HG02973 (cell line): ENCODE measurements around the gene LRRC71.

Experiments used
- ATAC-seq: cut with Tn5 transposase; IDR thresholded peaks from one replicate; pipeline ENCODE4 v1.9.1; 2021; ENCODE audit warnings: moderate library complexity; ENCODE audit not compliant: unreplicated experiment

LRRC71 gene

GRCh38 chr1:156920233-156921052 is at the start of gene LRRC71:
TSS of gene LRRC71 (plus strand) at chr1:156920632. CDS start at chr1:156920804, 172 bp downstream.
- no peak for ATAC-seq

DNA sequence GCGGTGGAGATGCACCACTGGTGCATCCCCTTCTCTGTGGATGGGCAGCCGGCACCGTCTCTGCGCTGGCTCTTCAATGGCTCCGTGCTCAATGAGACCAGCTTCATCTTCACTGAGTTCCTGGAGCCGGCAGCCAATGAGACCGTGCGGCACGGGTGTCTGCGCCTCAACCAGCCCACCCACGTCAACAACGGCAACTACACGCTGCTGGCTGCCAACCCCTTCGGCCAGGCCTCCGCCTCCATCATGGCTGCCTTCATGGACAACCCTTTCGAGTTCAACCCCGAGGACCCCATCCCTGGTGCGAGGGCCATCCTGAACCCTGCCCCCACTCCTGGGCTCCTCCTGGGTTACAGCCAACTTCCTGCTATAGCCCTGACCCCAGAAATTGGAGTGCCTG is 46.8 kb upstream of the LRRC71 start:
- ATAC-seq, result no peak

GRCh38 chr1:156874142-156874541 is 46.3 kb upstream of the LRRC71 start:
- no peak for ATAC-seq

GRCh38 chr1:156874572-156875340 is 45.7 kb upstream of the LRRC71 start:
- no peak for ATAC-seq

DNA sequence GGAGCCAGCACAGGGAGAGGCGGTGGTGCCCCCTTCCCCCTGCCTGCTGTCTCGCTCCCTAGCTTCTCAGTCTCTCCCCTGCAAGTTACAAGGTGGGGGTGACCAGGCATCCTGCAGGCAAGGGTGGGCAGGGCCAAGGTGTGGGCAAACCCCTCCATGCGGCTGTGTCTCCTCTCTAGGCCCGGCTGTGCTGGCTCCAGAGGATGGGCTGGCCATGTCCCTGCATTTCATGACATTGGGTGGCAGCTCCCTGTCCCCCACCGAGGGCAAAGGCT is 45.2 kb upstream of the LRRC71 start:
- ATAC-seq, result no peak

GRCh38 chr1:156876281-156876680 is 44.2 kb upstream of the LRRC71 start:
- no peak for ATAC-seq

DNA sequence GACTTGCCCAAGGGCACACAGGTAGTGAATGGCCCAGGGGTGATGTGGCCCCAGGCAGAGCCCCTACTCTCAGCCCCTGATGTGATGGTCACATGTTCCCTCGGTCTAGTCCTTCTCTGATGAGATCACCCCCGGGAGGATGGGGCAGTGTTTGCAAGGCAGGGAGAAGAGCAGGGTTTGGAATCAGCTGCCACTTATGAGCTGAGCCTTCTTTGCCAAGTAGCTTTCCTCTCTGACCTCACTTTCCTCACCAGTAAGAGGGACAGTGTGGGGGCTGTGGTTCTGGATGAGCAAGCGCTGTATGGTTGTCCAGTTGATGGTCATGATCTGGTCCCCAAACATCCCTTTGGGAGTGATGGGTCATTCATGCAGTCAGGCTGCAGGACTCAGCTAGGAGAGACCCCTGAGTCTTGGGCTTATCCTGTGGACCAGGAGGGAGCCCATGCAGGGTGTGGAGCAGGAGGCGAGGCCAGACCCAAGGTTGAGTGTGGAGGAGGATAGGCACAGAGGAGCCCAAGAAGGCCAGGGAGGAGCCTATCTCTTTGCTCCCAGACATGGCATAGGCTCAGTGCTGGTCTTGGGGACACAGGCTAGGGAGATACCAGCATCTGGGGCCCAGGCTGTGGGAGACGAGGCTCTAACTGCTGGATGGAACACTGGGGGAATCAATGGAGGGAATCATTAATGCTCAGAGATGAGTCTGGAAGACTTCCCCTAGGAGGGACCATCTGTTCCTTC is 42.8 kb upstream of the LRRC71 start:
- no peak for ATAC-seq

- no peak for ATAC-seq
Observed at GRCh38 chr1:156879876-156880275, 40.6 kb upstream of the LRRC71 start.

DNA sequence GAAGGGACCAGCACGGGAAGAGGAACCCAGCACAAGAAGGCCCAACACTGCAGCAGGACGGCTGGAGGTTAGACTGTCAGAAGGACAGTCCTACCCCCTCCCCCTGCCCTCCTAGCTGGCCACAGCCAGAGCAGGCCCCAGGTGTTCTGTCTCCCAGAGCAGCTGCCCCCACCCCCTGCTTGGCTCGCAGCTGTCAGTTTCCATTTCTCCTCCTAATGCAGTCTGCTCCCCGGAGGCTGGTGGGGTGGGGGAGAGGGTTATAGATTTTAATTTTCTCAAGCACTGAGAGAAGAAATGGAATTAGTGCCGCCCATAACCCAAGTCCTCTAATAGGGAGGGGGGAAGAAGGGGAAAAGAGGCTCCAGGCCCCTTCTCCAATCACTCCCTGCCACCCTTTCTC is 40.0 kb upstream of the LRRC71 start:
- no peak for ATAC-seq

GRCh38 chr1:156881101-156881500 is 39.3 kb upstream of the LRRC71 start:
- no peak for ATAC-seq

- no peak for ATAC-seq
Observed at GRCh38 chr1:156881663-156882062, 38.8 kb upstream of the LRRC71 start.

DNA sequence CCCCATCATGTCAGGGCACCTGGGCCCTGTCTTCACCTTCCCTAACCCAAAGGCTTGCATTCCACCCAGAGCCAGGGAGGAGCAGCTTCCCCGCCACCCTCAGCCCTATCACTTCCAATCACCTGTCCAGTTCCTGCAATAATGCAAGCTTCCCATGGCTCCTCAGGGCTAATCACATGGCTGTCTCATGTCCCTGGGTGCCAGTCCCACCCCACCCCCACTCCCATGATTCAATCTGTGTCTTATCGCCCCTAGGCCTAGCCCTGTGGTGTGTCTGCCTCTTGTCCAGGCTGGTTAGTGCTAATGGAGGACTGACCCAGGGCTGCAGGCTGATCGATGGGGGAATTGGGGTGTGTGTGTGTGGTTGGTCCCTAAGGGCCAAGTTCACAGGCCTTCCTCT is 37.9 kb upstream of the LRRC71 start:
- no peak for ATAC-seq

GRCh38 chr1:156883919-156884318 is 36.5 kb upstream of the LRRC71 start:
- ATAC-seq, result no peak

DNA sequence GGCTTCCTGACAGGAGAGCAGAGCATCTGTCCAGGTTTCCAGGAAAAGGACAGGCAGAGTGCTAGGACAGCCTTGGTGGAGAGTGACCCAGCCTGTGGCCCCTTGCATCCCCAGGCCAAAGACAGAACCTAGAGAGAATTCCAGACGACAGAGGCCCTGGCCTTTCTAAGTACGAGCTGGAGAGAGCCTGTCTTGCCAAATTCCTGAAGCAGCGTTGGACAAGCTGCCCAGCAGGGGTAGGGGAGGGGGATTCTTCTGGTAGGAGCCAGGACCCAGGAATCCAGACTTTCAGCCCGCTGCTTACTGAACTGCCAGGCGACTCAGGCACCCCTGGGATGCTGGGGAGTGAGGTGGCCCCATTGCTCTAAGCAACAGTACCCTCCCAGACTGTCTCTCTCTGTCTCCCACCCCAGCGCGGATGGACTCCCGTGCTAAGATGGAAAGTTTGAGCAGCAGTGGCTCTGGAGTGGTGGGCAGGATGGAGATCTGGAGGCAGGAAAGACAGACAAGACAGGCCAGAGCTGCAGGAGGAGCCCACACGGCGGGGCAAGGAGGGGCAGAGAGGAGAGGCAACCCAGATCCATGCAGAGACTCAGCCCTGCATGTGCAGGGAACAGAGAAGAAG is 35.8 kb upstream of the LRRC71 start:
- no peak for ATAC-seq

DNA sequence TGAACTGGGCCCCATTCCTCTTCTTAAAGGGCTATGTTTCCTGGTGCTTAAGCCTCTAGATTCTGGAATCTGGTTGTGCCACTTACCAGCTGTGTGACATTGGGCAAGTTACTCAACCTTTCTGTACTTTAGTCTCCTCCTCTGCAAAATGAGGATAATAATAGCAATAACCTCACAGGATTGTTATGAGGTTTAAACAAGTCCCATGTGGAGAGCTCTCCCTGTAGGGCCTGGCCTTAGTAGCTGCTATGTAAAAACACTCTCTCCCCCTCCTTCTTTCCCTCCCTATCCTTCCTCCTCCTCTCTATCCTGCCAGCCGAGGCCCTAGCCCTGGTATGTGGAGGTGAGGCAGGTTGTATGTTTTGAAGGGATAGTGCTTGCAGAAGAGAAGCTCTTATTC is 35.1 kb upstream of the LRRC71 start:
- no peak for ATAC-seq

DNA sequence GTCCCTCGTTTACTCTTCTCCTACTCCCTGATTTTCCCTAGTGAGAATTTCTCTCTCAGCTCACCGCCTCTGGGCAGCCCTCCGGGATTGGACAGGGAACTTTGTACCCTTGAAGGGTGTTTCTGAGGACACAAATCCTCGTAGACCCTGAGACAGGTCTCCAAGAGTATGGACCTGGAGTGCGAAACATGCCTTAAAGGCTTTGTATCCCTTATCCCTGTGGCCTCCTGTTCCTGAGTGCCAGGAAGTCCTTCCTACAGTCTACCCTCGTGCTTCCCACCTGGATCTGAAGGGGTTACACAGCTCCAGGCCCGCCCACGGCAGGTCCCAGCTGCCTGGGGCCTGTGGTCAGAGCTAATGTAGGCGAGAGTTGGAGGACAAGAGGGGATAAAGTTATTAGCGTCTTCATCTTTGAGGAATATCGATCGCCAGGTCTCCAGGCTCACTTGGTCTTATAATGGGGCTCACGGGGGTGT is 34.5 kb upstream of the LRRC71 start:
- no peak for ATAC-seq

- no peak for ATAC-seq
Observed at GRCh38 chr1:156886583-156887281, 33.7 kb upstream of the LRRC71 start.

- ATAC-seq, result no peak
Observed at GRCh38 chr1:156887317-156887716, 33.1 kb upstream of the LRRC71 start.

- no peak for ATAC-seq
Observed at GRCh38 chr1:156887734-156888133, 32.7 kb upstream of the LRRC71 start.

GRCh38 chr1:156889802-156890580 is 30.4 kb upstream of the LRRC71 start:
- ATAC-seq, result no peak
